ENCODE data around the gene GABRE.

GRCh38 chrX:151962034-151962433 lies 12.4 kb downstream of the GABRE start:
- TF ChIP-seq CTCF (IDR thresholded peaks at IDR 0.05) (no peak), POLR2AphosphoS5 (IDR thresholded peaks at IDR 0.05) (no peak), POLR2A (IDR thresholded peaks at IDR 0.05; ENCODE audit: low read depth) (no peak), EP300 (IDR thresholded peaks at IDR 0.05) (no peak)
